HL-60/S4 treated with retinoic acid at 250 ng/mL for 4 days and 3 days (cell line): ENCODE data around the gene CKB.

Experiments used
- in situ Hi-C: fragments of 300-500 bp; cut with MboI; formaldehyde crosslinking; loops from 2 replicates; pipeline ENCODE4 v1.7.0; 2022; ENCODE audit warnings: low sequenced_read_pairs

CKB gene

GRCh38 chr14:103550451-103551337 is 28.1 kb upstream of the CKB start:
- in situ Hi-C loops = no loop called here

- in situ Hi-C loops = no loop called here
Measured at GRCh38 chr14:103549361-103550311, 27.0 kb upstream of the CKB start.

GRCh38 chr14:103548463-103549351 is 26.1 kb upstream of the CKB start:
- in situ Hi-C loops = no loop called here

- in situ Hi-C loops = no loop called here
Measured at GRCh38 chr14:103547941-103548462, 25.4 kb upstream of the CKB start.

GRCh38 chr14:103547455-103547940 is 24.9 kb upstream of the CKB start:
- in situ Hi-C loops = no loop called here

GRCh38 chr14:103546652-103547454 is 24.2 kb upstream of the CKB start:
- in situ Hi-C loops = no loop called here

- in situ Hi-C loops = no loop called here
Measured at GRCh38 chr14:103545915-103546651, 23.5 kb upstream of the CKB start.

- in situ Hi-C loops = no loop called here
Measured at GRCh38 chr14:103545219-103545914, 22.7 kb upstream of the CKB start.

- in situ Hi-C loops = no loop called here
Measured at GRCh38 chr14:103544388-103545218, 22.0 kb upstream of the CKB start.

- in situ Hi-C loops = no loop called here
Measured at GRCh38 chr14:103543721-103544387, 21.2 kb upstream of the CKB start.

GRCh38 chr14:103543140-103543539 is 20.5 kb upstream of the CKB start:
- in situ Hi-C loops = no loop called here

- in situ Hi-C loops = no loop called here
Measured at GRCh38 chr14:103542605-103543088, 20.0 kb upstream of the CKB start.

- in situ Hi-C loops = no loop called here
Measured at GRCh38 chr14:103541709-103542604, 19.3 kb upstream of the CKB start.

- in situ Hi-C loops = no loop called here
Measured at GRCh38 chr14:103540821-103541708, 18.4 kb upstream of the CKB start.
